CD4-positive, alpha-beta T cell (primary cell): ENCODE measurements around the gene C11orf21. TPM values are rescaled to one million over a fixed set of nuclear protein-coding genes. Genes with fewer than 3 reads are reported as not detected.

ENCODE experiments used
- ATAC-seq: fragments of 200-7000 bp; cut with Tn5 transposase; one replicate; pipeline ENCODE4 v1.10.0; 2022; ENCODE audit warnings: mild to moderate bottlenecking; ENCODE audit not compliant: poor library complexity
- CTCF ChIA-PET: fragments of 350-600 bp; sonication (Branson Sonifier 250); formaldehyde crosslinking; loops from one replicate; lab custom pipeline; 2021; ENCODE audit warnings: antibody characterized with exemption, inconsistent platforms; lab: Charles Lee
- POLR2A ChIA-PET: fragments of 350-600 bp; sonication (Branson Sonifier 250); formaldehyde crosslinking; loops from one replicate; lab custom pipeline; 2021; ENCODE audit warnings: antibody characterized with exemption, inconsistent platforms; lab: Charles Lee
- DNase-seq, 14 experiments: peaks; one replicate each; pipeline ENCODE4 v3.0.0-alpha.2; 2013 to 2020; ENCODE audit warnings: mixed read lengths in 2 of 14
- H3K27ac ChIP-seq, 2 donors: one replicate each; pipeline versions ENCODE4 v1.5.1 to v1.7.0; 2013; ENCODE audit warnings: low read length in 2 of 2, low read depth in 1 of 2, mild to moderate bottlenecking in 1 of 2
- H3K27me3 ChIP-seq, 2 experiments: 1 replicate in 1 of 2; 2 replicates in 1 of 2; pipeline versions ENCODE4 v1.6.1 to v1.7.0; 2013; ENCODE audit warnings: low read length in 2 of 2, control low read depth in 1 of 2, mild to moderate bottlenecking in 1 of 2, moderate library complexity in 1 of 2; ENCODE audit not compliant: insufficient read depth in 2 of 2, control insufficient read depth in 1 of 2
- H3K36me3 ChIP-seq: one replicate; pipeline ENCODE4 v1.6.1; 2013; ENCODE audit warnings: low read length, control low read depth; ENCODE audit not compliant: insufficient read depth
- H3K4me1 ChIP-seq: one replicate; pipeline ENCODE4 v1.6.1; 2013; ENCODE audit warnings: low read length, control low read depth; ENCODE audit not compliant: insufficient read depth
- H3K4me3 ChIP-seq: one replicate; pipeline ENCODE4 v1.5.1; 2013; ENCODE audit warnings: mild to moderate bottlenecking, low read length, moderate library complexity
- H3K9me3 ChIP-seq, 2 experiments: 1 replicate in 1 of 2; 2 replicates in 1 of 2; pipeline versions ENCODE4 v1.6.1 to v1.7.0; 2013; ENCODE audit warnings: low read length in 2 of 2, mild to moderate bottlenecking in 2 of 2, control low read depth in 1 of 2, moderate library complexity in 1 of 2; ENCODE audit not compliant: control insufficient read depth in 1 of 2, insufficient read depth in 1 of 2
- H3K27ac Mint-ChIP-seq: one replicate; pipeline ENCODE4 v1.8.0; 2020; ENCODE audit warnings: mixed read lengths
- H3K27me3 Mint-ChIP-seq: one replicate; pipeline ENCODE4 v1.8.0; 2021; ENCODE audit warnings: mixed read lengths
- H3K36me3 Mint-ChIP-seq: one replicate; pipeline ENCODE4 v1.8.0; 2021; ENCODE audit warnings: low read depth, mixed read lengths
- H3K4me1 Mint-ChIP-seq: one replicate; pipeline ENCODE4 v1.8.0; 2021; ENCODE audit warnings: low read depth, mixed read lengths
- H3K4me3 Mint-ChIP-seq: one replicate; pipeline ENCODE4 v1.8.0; 2020; ENCODE audit warnings: mild to moderate bottlenecking, mixed read lengths
- H3K9me3 Mint-ChIP-seq: one replicate; pipeline ENCODE4 v1.8.0; 2020; ENCODE audit warnings: mixed read lengths
- intact Hi-C, 2 experiments: fragments of 100-400 bp; cut with DNase I in 1 of 2; cut with micrococcal nuclease in 1 of 2; formaldehyde crosslinking; loops; one replicate each; pipeline versions ENCODE4 v1.15.1 to v1.9.0; 2023 to 2025; cut with DNase I, micrococcal nuclease
- total RNA-seq, 174 experiments: library from RNA in 2 of 174; stranded (reverse) in 2 of 174; gene quantifications; one replicate each; pipeline ENCODE4 v1.2.3 and lab custom pipeline; 2021 to 2026
- TF ChIP-seq, protein P1 (sequence below): fragments of 200-600 bp; IDR thresholded peaks from one replicate; pipeline ENCODE4 v1.8.0; 2022; ENCODE audit warnings: antibody characterized with exemption, mild to moderate bottlenecking

The C11orf21 gene
- total RNA-seq, 2 experiments from 2014 or later: 71.2 to 71.7 TPM

GRCh38 chr11:2307501-2308331, 6.0 kb upstream of the C11orf21 start:
- no peak overlapping the region for H3K27ac ChIP-seq
- intact Hi-C loops: loop anchor here in 1 of 2 experiments (10.0 kb wide), 1 partner anchor 103 kb away; no protein-coding TSS in a partner anchor

DNA sequence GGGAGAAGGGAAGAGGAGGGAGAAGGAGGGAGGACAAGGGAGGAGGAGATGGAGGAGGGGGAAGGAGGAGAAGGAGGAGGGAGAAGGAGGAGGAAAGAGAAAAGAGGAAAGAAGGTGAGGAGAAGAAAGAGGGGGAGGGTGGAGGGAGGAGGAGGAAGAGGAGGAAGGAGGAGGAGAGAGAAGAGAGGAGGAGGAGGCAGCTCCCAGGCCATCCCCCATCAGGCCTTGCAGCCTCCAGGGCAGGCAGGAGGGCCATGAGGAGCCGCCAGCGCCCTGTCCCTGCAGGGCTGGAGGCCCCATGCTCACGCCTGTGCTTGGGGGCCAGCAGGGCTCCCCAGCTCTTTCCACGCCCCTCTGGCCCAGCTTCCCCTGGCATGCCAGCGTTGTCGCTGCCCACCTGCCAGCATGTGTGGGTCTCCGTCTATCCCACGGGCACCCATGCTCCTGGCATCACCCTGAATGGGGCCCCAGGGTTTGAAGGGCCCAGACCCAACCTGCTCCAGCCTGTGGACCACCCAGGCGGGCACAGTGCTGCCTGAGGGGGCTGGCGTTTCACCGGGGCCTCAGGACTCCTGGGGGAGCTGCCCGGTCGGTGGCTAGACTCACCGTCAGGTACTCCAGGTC, 5.3 kb upstream of the C11orf21 start:
- peaks cover 62% of the 10 kb centered on the region for H3K4me1 ChIP-seq
- Mint-ChIP-seq H3K4me3 (no peak overlapping the region), H3K4me1 (peaks cover 49% of the 10 kb centered on the region), H3K36me3 (peaks cover 4% of the 10 kb centered on the region), H3K27me3 (no peaks in the 10 kb centered on the region), H3K27ac (peak overlapping the region; percentile 87), H3K9me3 (no peaks in the 10 kb centered on the region)
- intact Hi-C loops: loop anchor here in 1 of 2 experiments (10.0 kb wide), 1 partner anchor 102 kb away; no protein-coding TSS in a partner anchor
- H3K4me3 ChIP-seq: no peak overlapping the region
- CTCF ChIA-PET: interaction anchor here (6.4 kb wide), 1 partner anchor 113 kb away, joined by 89 read pairs; no protein-coding TSS in a partner anchor
- H3K36me3 ChIP-seq: peaks cover 12% of the 10 kb centered on the region
- no peak overlapping the region for H3K27ac ChIP-seq
- H3K27me3 ChIP-seq: no peaks in the 10 kb centered on the region
- no peak for DNase-seq
- TF ChIP-seq, protein P1, sequence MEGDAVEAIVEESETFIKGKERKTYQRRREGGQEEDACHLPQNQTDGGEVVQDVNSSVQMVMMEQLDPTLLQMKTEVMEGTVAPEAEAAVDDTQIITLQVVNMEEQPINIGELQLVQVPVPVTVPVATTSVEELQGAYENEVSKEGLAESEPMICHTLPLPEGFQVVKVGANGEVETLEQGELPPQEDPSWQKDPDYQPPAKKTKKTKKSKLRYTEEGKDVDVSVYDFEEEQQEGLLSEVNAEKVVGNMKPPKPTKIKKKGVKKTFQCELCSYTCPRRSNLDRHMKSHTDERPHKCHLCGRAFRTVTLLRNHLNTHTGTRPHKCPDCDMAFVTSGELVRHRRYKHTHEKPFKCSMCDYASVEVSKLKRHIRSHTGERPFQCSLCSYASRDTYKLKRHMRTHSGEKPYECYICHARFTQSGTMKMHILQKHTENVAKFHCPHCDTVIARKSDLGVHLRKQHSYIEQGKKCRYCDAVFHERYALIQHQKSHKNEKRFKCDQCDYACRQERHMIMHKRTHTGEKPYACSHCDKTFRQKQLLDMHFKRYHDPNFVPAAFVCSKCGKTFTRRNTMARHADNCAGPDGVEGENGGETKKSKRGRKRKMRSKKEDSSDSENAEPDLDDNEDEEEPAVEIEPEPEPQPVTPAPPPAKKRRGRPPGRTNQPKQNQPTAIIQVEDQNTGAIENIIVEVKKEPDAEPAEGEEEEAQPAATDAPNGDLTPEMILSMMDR: no peak
- POLR2A ChIA-PET: interaction anchor here (1.0 kb wide), 1 partner anchor 8 kb away, joined by 3 read pairs; no protein-coding TSS in a partner anchor
- no peaks in the 10 kb centered on the region for H3K9me3 ChIP-seq
- no peak for ATAC-seq

More at GRCh38 chr11:2307501-2308331, 6.0 kb upstream of the C11orf21 start:
- Mint-ChIP-seq H3K4me3 (peak overlapping the region; percentile 54), H3K27me3 (no peaks in the 10 kb centered on the region), H3K27ac (no peak overlapping the region), H3K4me1 (peaks cover 41% of the 10 kb centered on the region), H3K9me3 (no peaks in the 10 kb centered on the region), H3K36me3 (peaks cover 4% of the 10 kb centered on the region)
- POLR2A ChIA-PET: no interaction called here
- CTCF ChIA-PET: no interaction called here
- Histone ChIP-seq H3K9me3 (no peaks in the 10 kb centered on the region), H3K27me3 (no peaks in the 10 kb centered on the region), H3K36me3 (peaks cover 12% of the 10 kb centered on the region), H3K4me3 (no peak overlapping the region), H3K4me1 (peaks cover 60% of the 10 kb centered on the region)
- ATAC-seq: no peak
- TF ChIP-seq, protein P1: no peak
- no peak for DNase-seq

DNA sequence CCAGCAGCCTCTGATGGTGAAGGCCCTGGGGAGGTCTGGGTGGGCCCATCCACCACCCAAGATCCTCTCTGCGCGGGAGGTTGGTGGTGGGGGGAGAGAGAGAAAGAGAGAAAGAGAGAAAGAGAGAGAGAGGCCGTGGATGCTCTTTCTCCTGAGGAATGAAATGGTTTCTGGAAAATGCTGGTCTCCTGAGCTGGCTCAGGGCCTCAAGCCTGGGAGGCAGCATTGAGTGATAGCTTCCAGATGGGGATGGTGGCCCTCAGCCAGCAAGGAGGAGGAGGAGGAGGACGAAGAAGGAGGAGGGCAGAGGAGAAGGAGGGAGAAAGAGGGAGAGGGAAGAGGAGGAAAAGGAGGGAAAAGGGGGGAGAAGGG, 4.7 kb upstream of the C11orf21 start:
- peaks cover 62% of the 10 kb centered on the region for H3K4me1 ChIP-seq
- peaks cover 54% of the 10 kb centered on the region for H3K4me1 Mint-ChIP-seq
- H3K27me3 ChIP-seq: no peaks in the 10 kb centered on the region
- ChIA-PET CTCF (interaction anchor here (6.4 kb wide), 1 partner anchor 114 kb away, joined by 89 read pairs; no protein-coding TSS in a partner anchor), POLR2A (interaction anchor here (0.6 to 1.0 kb wide), 2 partner anchors 8 to 94 kb away, joined by 3 read pairs; partner anchors contain the start of gene TSSC4)
- H3K9me3 ChIP-seq: no peaks in the 10 kb centered on the region
- H3K27me3 Mint-ChIP-seq: no peaks in the 10 kb centered on the region
- TF ChIP-seq, protein P1: no peak
- H3K9me3 Mint-ChIP-seq: no peaks in the 10 kb centered on the region
- H3K27ac Mint-ChIP-seq: peak overlapping the region; percentile 87
- peak overlapping the region; percentile 80 for H3K4me3 Mint-ChIP-seq
- H3K4me3 ChIP-seq: peak overlapping the region; percentile 47
- ATAC-seq: no peak
- peak overlapping the region; percentile 11 to 72 for H3K27ac ChIP-seq
- peaks cover 12% of the 10 kb centered on the region for H3K36me3 ChIP-seq
- intact Hi-C loops: loop anchor here in 1 of 2 experiments (10.0 kb wide), 1 partner anchor 102 kb away; no protein-coding TSS in a partner anchor
- no peak for DNase-seq
- H3K36me3 Mint-ChIP-seq: peaks cover 10% of the 10 kb centered on the region
